Chondrocyte (in vitro differentiated cells): ENCODE results near the gene PRPF8. TPM values are rescaled to one million over a fixed set of nuclear protein-coding genes. Genes with fewer than 3 reads are reported as not detected.

Experiments used
- DNase-seq: peaks from one replicate; pipeline ENCODE4 v3.0.0; 2021; ENCODE audit warnings: mixed read lengths, low spot score
- H3K27ac Mint-ChIP-seq: one replicate; pipeline ENCODE4 v1.8.0; 2021; ENCODE audit warnings: mild to moderate bottlenecking, moderate library complexity, mixed read lengths; ENCODE audit not compliant: unreplicated experiment
- H3K27me3 Mint-ChIP-seq: 2 replicates; pipeline ENCODE4 v1.8.0; 2021; ENCODE audit warnings: low read depth, mixed read lengths
- H3K36me3 Mint-ChIP-seq: 2 replicates; pipeline ENCODE4 v1.8.0; 2021; ENCODE audit warnings: low read depth, mixed read lengths
- H3K4me1 Mint-ChIP-seq: 2 replicates; pipeline ENCODE4 v1.8.0; 2021; ENCODE audit warnings: low read depth, mild to moderate bottlenecking, mixed read lengths
- H3K4me3 Mint-ChIP-seq: one replicate; pipeline ENCODE4 v1.8.0; 2021; ENCODE audit warnings: mild to moderate bottlenecking, moderate library complexity, mixed read lengths; ENCODE audit not compliant: unreplicated experiment
- H3K9me3 Mint-ChIP-seq: 2 replicates; pipeline ENCODE4 v1.8.0; 2021; ENCODE audit warnings: low read depth, mixed read lengths
- CTCF ChIP-seq: fragments of 200-600 bp; sonication (generic); IDR thresholded peaks from 2 replicates; pipeline ENCODE4 v1.5.0; 2021; ENCODE audit warnings: antibody characterized with exemption, mild to moderate bottlenecking, moderate library complexity
- total RNA-seq: library from RNA; stranded (reverse); gene quantifications from 3 replicates; pipeline ENCODE4 v1.2.1, GENCODE V29; 2021

The PRPF8 gene
- total RNA-seq, 1 donor from 2014 or later: 164 TPM

DNA sequence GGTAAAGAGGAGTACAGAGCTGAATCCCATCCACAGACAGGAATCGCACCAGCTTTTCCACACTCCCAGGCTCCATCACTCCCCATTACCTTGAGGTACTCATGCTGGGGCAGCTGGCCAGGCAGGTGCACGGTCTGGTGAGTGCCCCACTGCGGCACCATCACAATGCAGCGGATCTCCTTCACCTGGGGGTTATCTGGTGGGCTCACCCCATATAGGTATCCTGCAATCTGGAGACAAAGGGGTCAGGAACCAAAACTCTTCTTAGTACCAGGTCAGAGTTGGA, 33.2 kb downstream of the PRPF8 start:
- no peaks in the 10 kb centered on the region for H3K9me3 Mint-ChIP-seq
- H3K27me3 Mint-ChIP-seq: no peaks in the 10 kb centered on the region
- H3K36me3 Mint-ChIP-seq: peaks cover 36% of the 10 kb centered on the region
- H3K4me3 Mint-ChIP-seq: no peak overlapping the region
- peaks cover 9% of the 10 kb centered on the region for H3K4me1 Mint-ChIP-seq
- DNase-seq: no peak
- no peak overlapping the region for H3K27ac Mint-ChIP-seq
- TF ChIP-seq CTCF: no peak

- Mint-ChIP-seq H3K27me3 (no peaks in the 10 kb centered on the region), H3K9me3 (no peaks in the 10 kb centered on the region), H3K27ac (no peak overlapping the region), H3K4me3 (no peak overlapping the region), H3K36me3 (peaks cover 32% of the 10 kb centered on the region), H3K4me1 (peaks cover 9% of the 10 kb centered on the region)
- DNase-seq: no peak
- no peak for TF ChIP-seq CTCF
Measured at GRCh38 chr17:1650731-1651558, 33.7 kb downstream of the PRPF8 start.

GRCh38 chr17:1649844-1650501, 34.7 kb downstream of the PRPF8 start, which contains the start of gene RILP:
RILP (minus strand) TSS chr17:1649866; CDS start chr17:1649804, 62 bp downstream.
- no peak for TF ChIP-seq CTCF
- no peaks in the 10 kb centered on the region for H3K9me3 Mint-ChIP-seq
- no peaks in the 10 kb centered on the region for H3K27me3 Mint-ChIP-seq
- H3K36me3 Mint-ChIP-seq: peaks cover 28% of the 10 kb centered on the region
- peaks cover 9% of the 10 kb centered on the region for H3K4me1 Mint-ChIP-seq
- H3K27ac Mint-ChIP-seq: peak within 1 kb of the TSS; percentile 79
- peak within 1 kb of the TSS; percentile 64 for H3K4me3 Mint-ChIP-seq
- DNase-seq: no peak

DNA sequence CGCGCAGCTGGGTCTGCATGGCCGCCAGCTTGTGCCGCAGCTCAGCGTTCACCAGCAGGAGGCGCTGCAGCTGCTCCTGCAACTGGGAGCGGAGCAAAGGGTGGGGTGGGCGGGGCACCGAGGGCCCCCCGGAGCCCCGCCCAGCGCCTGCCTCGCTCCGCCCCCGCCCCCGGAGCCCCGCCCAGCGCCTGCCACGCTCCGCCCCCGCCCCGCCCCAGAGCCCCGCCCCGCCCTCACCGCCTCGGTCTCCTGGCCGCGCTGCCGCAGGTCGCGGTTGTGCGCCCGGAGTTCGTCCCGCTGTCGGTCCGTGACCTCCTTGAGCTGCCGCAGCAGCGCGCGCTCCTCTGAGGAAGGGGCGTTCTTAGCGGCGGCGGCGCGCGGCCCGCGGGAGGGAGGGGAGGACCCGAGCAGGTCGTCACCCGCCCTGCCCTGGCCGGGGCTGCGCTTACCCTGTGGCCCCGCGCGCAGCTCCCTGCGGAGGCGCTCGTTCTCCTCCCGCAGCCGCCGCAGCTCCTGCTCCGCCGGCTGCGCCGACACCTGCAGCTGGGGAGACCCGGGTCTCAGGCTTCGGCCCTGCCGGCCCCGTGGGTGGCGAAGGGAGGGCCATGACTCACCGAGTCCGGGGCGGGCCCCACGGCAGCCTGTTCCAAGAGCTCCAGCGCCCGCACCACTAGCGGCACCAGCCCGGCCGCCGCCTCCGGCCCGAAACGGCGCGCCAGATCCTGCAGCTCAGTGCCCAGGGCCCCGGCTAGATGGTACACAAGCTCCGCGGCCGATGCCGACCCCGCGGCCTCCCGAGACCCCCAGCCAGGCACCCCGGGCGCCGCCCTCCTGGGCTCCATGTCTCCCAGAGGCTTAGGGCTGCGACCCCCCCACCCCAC, 35.5 kb downstream of the PRPF8 start:
- Mint-ChIP-seq H3K4me1 (peaks cover 13% of the 10 kb centered on the region), H3K27me3 (no peaks in the 10 kb centered on the region), H3K36me3 (peaks cover 24% of the 10 kb centered on the region), H3K4me3 (peak overlapping the region; percentile 64), H3K9me3 (no peaks in the 10 kb centered on the region), H3K27ac (peak overlapping the region; percentile 12)
- no peak for DNase-seq
- TF ChIP-seq CTCF: peak; percentile 89
